OCI-LY3 (cell line): Measurements from ENCODE around the gene ACSS2.

ENCODE experiments used
- CTCF ChIP-seq: fragments of 200-600, 300-600 bp; sonication (generic); IDR thresholded peaks from 2 replicates; pipeline ENCODE4 v1.5.1; 2014; ENCODE audit warnings: antibody characterized with exemption, low read length, low read depth
- EZH2phosphoT487 ChIP-seq: fragments of 200-600 bp; shearing (Covaris generic); IDR thresholded peaks from 2 replicates; pipeline ENCODE4 v1.6.1; 2018; ENCODE audit warnings: antibody characterized with exemption, mixed run types, low read depth

- TF ChIP-seq CTCF (no peak), EZH2phosphoT487 (no peak)
Measured at GRCh38 chr20:34926581-34926980, 50.2 kb downstream of the ACSS2 start.
